GM12865 (cell line): ENCODE measurements around the gene PPP2R5C.

Source experiments
- DNase-seq: peaks from one replicate; pipeline ENCODE4 v3.0.0; 2010; ENCODE audit warnings: low read depth
- H3K4me3 ChIP-seq: 2 replicates; pipeline ENCODE4 v1.5.1; 2011; ENCODE audit warnings: mild to moderate bottlenecking, low read depth, low read length, control low read depth
- TF ChIP-seq, protein P1 (sequence below): IDR thresholded peaks from 2 replicates; pipeline ENCODE4 v1.5.1; 2011; ENCODE audit warnings: low read length, control low read depth, low read depth, inconsistent platforms; ENCODE audit not compliant: insufficient read depth; ENCODE audit errors: missing control alignments

Gene PPP2R5C

DNA sequence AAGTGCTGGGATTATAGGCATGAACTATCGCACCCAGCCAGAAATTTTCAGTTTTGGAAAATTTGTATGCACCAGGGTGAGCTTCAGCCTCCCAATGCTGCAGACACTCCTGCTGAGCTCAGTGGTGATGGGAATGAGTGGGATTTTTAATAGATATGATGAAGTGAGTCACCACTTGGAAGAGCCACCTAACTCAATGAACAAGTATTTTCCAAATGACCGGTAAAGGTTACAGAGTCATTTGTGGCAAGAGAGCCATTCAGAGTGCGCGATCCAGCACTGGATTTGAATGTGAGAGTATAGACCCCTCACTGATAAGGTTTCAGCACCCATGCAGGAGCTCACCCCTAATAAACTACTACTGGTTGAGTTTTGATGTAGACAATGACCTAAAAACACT, 100.7 kb downstream of the PPP2R5C start:
- DNase-seq: no peak
- TF ChIP-seq, protein P1, sequence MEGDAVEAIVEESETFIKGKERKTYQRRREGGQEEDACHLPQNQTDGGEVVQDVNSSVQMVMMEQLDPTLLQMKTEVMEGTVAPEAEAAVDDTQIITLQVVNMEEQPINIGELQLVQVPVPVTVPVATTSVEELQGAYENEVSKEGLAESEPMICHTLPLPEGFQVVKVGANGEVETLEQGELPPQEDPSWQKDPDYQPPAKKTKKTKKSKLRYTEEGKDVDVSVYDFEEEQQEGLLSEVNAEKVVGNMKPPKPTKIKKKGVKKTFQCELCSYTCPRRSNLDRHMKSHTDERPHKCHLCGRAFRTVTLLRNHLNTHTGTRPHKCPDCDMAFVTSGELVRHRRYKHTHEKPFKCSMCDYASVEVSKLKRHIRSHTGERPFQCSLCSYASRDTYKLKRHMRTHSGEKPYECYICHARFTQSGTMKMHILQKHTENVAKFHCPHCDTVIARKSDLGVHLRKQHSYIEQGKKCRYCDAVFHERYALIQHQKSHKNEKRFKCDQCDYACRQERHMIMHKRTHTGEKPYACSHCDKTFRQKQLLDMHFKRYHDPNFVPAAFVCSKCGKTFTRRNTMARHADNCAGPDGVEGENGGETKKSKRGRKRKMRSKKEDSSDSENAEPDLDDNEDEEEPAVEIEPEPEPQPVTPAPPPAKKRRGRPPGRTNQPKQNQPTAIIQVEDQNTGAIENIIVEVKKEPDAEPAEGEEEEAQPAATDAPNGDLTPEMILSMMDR: no peak
- no peak overlapping the region for H3K4me3 ChIP-seq

DNA sequence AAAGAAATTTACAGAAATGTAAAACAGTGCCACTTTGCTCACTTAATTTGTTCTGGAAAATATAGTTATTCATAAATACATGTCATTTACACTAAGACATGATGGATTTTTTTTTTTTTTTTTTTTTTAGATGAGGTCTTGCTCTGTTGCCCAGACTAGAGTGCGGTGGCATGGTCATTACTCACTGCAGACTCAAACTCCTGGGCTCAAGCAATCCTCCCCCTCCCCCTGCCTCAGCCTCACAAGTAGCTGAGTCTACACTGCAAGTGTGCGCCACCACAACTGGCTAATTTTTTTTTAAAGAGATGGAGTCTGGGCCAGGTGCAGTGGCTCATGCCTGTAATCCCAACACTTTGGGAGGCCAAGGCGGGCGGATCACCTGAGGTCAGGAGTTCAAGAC, 101.2 kb downstream of the PPP2R5C start:
- TF ChIP-seq, protein P1: no peak
- H3K4me3 ChIP-seq: no peak overlapping the region
- DNase-seq: no peak

DNA sequence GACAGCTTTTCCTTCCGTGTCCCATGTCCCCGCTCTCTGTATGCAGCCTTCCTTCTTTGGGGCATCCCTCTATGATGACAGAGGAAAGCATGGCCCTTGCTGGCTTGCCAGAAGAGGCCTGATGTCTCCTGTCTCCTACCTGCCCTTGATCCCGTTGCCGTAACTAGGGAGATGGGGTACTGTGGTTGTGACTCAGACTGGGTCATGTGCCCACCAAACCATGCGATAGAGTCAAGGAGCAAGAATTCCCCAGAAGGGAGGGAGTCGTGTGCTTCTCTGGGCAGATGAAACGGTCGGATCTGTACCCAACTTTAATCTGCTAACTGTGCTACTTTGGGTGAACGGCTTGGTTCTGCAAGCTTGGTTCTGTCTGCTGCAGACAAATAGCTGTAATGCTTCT, 103.8 kb downstream of the PPP2R5C start:
- DNase-seq: no peak
- TF ChIP-seq, protein P1: no peak

GRCh38 chr14:101867854-101868253, 106.3 kb downstream of the PPP2R5C start:
- TF ChIP-seq, protein P1: no peak
- no peak overlapping the region for H3K4me3 ChIP-seq
- no peak for DNase-seq

More for the DNA sequence above, 103.8 kb downstream of the PPP2R5C start:
- H3K4me3 ChIP-seq: no peak overlapping the region

- no peak overlapping the region for H3K4me3 ChIP-seq
- TF ChIP-seq, protein P1: no peak
- no peak for DNase-seq
These were observed 107.7 kb downstream of the PPP2R5C start for GRCh38 chr14:101869217-101869616.

GRCh38 chr14:101870273-101870939, 108.9 kb downstream of the PPP2R5C start:
- TF ChIP-seq, protein P1: no peak
- no peak for DNase-seq
- H3K4me3 ChIP-seq: no peak overlapping the region

GRCh38 chr14:101872346-101872745, 110.8 kb downstream of the PPP2R5C start:
- TF ChIP-seq, protein P1: no peak
- H3K4me3 ChIP-seq: no peak overlapping the region
- DNase-seq: no peak
